HG03571 (cell line): Measurements from ENCODE around the gene STX19.
A peak's percentile ranks its signal among the peaks of the same experiment; 100 is the strongest.

Experiments
- ATAC-seq: cut with Tn5 transposase; IDR thresholded peaks from one replicate; pipeline ENCODE4 v1.9.1; 2021; ENCODE audit not compliant: unreplicated experiment

The STX19 gene

DNA sequence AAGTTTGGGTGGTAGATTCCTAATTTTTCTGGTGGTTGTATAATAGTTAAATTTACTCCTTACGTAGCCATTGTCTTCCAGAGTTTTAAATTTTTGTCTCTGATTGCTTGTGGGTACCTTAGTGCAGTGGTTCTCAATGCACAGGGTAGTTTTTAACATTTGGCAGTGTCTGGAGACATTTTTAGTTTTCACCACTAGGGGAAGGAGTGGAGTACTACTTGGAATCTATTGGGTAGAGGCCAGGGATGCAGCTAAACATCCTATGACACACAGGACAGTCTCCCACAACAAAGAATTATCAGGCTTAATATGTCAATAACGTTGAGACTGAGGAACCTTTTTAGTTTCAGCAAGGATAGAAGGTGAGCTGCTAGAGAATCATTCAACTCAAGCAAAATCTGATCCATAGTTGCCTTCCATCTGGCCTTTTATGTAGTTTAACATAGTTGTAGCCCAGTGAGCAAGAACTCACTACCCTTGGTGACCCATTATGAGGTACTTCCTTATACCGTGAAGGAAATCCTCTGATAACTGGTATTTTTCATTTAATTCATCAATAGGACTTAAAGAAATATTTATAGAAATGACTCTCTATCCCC lies 8.6 kb upstream of the STX19 start:
- peak; percentile 84 for ATAC-seq

DNA sequence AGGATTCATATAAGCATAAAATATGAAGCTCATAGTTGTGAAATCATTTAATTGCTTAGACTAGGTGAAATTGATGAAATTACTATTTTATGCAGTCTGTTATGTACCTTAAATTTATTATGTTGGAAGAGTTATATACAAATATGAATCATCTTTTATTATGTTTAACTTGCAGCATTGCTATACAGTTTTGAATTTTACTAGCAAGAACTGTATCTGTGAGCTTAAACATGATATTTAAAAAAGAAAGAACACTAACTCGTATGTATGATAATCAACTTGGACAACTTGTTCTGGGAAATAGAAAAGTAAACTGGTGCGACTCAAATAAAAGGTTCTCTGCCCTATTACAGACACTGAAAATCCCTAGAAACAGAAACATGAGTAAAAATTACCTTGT lies 1.8 kb downstream of the STX19 start:
- no peak for ATAC-seq

GRCh38 chr3:94024385-94024784 lies 4.0 kb downstream of the STX19 start:
- no peak for ATAC-seq

GRCh38 chr3:94020293-94020692 lies 8.1 kb downstream of the STX19 start:
- ATAC-seq: no peak

DNA sequence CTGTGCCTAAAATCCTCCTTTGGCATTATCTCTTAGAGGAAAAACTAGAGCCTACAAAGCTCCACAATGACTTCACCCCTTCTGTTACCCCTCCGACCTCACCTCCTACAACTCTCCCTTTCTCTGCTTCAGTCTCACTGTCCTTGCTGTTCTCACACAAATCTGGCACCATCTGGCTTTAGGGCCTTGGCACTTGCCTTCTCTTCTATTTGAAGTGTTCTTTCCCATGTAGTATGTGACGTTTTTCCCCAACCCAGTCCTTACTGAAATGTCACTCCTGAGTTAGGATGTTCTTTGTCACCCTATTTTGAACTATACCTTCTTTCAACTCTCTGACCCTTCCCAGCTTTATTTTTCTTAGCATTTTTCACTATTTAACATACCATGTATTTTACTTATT lies 8.7 kb downstream of the STX19 start:
- no peak for ATAC-seq

DNA sequence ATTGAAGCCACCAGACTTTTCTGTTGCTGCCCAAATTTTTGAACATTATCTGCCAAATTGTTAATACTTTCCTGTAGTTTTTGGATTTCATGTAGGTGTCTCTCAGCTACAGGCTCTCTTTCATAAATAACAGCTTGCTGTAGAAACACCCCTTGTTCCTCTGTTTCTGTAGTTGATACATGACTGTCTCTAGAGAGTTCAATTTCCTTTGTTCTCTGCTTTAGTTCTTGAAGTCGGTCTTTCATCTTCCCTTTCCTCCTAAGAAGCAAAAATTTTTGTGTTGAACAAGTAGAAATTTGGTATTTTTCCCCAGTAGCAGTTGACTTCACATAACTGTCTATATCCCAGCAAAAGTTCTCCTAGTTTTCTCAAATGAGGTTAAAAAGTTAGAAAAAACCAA lies 13.4 kb downstream of the STX19 start:
- no peak for ATAC-seq

- ATAC-seq: no peak
Measured at GRCh38 chr3:94012185-94012584, 16.2 kb downstream of the STX19 start.

GRCh38 chr3:94011233-94011711 lies 17.1 kb downstream of the STX19 start:
- ATAC-seq: no peak

DNA sequence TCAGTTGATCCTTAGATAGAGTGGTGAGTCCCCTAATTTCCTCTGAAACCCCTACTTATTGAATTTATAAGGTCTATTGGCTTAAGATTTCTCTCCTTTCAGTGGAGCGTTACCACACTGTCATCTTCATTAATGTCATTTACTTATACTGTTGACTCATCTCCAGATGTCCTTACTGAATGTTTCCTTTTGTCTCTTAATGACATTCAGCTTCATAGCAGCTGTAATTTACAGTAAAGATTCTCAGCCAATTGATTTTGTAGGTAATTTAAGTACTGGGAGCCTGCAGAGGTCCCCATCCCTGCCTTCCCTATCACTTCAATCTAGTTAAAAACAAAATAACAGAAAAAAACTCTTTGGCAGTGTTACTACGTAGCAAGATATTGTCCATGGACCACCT lies 18.8 kb downstream of the STX19 start:
- ATAC-seq: no peak

DNA sequence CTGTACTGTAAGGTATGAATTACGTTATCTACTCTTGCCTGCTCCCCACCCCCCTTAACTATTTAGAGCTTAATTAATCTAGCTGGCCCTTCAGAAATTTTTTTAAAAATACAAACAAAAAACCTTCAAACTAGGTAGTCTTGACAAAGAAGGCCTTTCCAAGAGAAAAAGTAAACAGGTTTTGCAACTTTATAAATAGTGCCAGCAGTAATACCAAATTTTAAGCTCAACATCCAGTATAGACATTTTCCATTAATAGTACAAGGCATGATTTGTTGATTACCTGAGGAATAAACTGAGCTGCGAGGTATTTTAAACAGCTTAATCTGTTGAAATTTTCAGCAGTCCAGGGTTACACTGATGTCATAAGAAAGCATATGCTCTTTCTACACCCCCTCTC lies 20.1 kb downstream of the STX19 start:
- ATAC-seq: no peak

DNA sequence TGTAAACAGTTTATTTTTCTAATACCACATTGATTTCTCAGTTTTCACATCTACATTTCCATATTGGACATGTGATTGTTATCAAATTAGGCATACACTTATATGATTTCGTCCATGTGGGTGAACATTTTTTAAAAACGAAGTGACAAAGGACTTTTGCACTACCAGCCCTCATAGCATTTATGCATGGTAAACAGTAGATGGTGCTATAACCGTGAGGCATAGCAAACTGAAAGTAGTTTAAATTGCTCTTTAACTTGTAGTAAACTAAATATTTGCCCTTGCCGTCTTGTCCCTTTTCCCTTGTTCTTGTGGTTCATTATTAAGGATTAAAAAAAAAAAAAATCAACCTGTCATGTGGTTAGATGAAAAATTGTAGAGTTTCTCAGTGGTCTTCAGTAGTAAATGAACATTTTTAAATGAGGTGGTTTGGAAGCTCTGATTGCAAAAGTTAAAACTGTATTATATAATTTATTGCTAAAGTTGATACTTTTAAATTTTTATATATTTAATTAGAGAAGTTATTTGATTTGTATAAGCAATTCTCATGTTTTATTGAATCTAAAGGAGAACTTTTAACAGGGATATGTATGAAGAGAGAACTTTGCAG lies 24.0 kb downstream of the STX19 start:
- ATAC-seq: peak; percentile 81

GRCh38 chr3:94001827-94002495 lies 26.4 kb downstream of the STX19 start:
- ATAC-seq: no peak

- ATAC-seq: no peak
Measured at GRCh38 chr3:94001191-94001590, 27.2 kb downstream of the STX19 start.

DNA sequence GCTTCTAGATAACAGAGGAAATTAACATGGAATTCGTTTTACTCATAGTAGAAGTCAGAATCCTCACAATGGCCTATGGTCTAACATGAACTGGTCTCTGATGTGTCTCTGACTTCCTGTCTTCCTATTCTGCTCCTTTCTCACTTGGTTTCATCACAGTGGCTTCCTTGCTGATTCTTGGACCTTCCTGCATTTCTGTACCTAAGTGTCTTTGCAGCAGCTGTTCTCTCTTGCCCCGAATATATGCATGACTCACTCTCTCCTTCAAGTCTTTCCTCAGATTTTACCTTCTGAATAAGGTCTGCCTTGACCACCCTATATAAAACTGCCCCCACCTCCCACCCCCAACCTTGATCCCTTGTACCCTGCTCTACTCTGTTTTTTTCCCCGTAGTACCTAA lies 34.3 kb downstream of the STX19 start:
- ATAC-seq: no peak

DNA sequence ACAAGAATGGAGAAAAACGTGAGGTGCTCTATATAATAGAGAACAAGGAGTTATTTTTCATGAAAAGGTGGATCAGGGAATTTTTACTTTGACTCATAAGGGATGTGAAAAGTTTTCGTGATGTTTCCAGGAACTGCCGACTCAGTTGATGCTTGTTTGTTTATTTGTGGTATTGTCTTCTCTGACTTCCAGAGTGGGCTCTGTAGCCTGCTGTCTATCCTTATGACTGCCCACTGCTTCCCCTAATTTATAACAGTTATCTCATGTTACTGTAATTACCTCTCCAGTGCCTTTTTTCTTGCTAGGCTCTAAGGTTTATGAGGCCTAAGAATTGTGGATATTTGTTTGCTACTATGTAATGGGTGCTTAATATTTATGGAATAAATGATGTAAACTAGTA lies 36.2 kb downstream of the STX19 start:
- no peak for ATAC-seq

DNA sequence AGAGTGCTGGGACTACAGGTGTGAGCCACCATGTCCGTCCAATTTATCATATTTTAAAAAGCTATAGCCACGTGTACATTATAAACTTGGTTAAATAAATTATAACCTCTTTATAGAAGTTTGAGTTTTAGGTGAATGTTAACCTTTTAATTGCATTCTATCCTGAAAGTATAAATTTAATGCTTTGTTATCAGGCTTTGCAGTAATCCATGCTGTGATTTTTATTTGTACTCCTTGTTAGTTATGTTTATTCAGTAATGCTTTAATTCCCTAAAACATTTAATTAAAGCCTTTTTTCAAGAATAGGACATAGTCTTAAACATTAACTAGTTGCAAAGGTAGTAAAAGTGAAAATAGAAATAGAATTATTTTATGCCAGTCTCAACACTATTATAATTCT lies 36.8 kb downstream of the STX19 start:
- ATAC-seq: no peak

DNA sequence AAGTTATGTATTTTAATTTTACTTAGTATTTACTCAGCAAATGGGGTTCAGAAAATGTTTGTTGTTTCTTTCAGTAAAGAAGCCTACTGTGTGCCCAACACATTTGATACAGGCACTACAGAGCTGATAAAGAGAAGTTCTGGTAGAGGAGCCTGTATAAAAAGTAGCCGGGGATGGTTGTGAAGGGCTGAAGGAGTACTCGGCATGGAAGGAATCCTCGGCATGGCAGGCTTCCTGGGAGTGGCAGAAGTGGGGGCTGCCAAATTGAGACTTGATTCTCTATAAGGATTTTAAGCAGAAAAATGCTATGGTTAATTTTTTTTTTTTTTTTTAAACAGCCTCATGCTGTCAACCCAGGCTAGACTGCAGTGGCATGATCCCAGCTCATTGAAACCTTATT lies 39.2 kb downstream of the STX19 start:
- ATAC-seq: no peak

DNA sequence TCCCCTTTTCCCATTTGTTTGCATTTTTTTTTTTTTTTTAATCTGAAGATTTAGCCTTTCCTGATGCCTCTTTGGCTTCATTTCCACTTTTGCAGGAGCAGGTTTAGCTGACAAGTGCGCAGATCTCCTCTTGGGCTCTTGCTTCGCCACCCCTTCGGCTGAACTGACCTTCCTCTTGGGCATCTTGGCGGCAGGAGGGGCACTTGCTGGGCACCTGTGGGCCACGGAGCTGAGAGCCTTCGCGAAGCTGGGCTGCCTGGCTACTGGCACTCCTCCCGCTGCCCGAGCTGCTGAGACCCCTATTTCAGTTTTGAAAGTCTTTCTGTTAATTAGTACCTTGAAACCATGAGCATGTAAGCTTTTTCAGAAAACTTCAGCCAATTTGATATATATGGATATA lies 39.6 kb downstream of the STX19 start:
- ATAC-seq: no peak

- ATAC-seq: no peak
Measured at GRCh38 chr3:93988283-93988682, 40.1 kb downstream of the STX19 start.

GRCh38 chr3:93984618-93985017 lies 43.8 kb downstream of the STX19 start:
- ATAC-seq: no peak

GRCh38 chr3:93983408-93983807 lies 45.0 kb downstream of the STX19 start:
- ATAC-seq: no peak

DNA sequence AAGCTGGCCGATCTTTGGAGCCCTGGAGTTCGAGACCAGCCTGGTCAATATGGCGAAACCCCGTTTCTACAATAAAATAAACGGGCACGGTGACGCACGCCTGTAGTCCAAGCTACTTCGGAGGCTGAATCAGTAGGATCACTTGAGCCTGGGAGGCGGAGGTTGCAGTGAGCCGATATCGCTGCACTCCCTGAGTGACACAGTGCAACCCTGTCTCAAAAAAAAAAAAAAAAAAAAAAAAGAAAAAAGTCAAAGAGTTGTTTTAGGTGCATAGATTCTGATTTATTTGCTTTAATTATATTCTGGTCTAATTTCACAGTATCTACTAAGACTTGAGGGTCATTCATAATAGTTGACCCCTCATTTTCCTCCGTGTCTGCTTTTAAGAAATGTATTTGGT lies 46.7 kb downstream of the STX19 start:
- ATAC-seq: no peak
